ELF-1 (cell line): ENCODE measurements around the gene TOR2A.

Experiments used
- DNase-seq: peaks from one replicate; pipeline ENCODE4 v3.0.0-alpha.2; 2016; ENCODE audit warnings: low read depth, low spot score

The TOR2A gene

DNA sequence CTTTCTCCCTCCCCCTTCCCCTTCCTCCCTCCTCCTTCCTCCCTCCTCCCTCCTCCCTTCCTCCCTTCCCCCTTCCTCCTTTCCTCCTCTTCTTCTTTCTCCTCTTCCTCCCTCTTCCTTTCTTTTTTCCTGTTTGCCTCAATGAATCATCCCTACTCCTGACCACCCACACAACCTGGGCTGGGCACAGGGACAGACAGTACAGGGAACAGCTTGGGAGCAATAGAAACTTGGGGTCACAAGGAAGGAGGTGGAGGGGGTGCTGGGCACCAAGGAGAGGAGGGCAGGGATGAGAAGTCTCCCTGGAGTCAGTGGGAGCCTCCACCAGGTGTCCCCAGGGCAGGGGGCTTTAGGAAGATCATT lies 14.2 kb downstream of the TOR2A start:
- no peak for DNase-seq

GRCh38 chr9:127720031-127720864 lies 14.8 kb downstream of the TOR2A start:
- no peak for DNase-seq

DNA sequence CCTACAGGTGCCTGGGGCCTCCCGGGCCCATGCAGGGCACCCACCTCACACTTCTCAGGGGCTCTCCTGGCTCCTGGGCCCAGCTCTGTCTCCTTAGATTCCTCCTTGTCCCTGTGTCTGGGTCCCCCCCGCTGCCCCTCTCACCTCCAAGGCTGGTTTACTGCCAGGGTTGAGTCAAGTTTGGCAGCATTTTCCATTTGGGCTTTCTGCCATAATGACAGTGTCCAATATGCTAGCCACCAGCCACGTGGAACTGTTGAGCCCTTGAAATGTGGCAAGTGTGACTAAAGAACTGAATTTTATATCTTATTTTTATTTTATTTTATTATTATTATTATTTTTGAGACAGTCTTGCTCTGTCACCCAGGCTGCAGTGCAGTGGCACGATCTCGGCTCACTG lies 17.3 kb downstream of the TOR2A start:
- DNase-seq = no peak

DNA sequence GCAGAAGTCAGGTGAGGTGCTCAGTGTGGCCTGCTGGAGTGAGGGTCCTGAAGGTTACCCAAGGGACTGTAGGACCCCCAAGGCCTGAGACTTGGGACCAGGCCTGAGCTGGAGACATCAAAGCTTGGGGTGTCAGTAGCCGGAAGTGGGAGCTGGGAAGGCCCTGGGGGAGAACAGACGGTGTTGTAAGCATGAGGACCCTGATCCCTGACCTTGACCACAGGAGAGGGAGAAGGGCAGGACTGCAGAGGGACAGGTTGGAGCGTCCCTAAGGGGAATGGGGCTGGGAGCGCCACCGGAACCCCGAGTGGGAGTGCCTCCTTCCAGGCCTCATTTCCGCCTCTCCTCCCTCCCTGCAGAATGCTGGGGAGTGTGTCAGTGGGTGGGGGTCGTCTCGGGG lies 18.7 kb downstream of the TOR2A start:
- DNase-seq = no peak

DNA sequence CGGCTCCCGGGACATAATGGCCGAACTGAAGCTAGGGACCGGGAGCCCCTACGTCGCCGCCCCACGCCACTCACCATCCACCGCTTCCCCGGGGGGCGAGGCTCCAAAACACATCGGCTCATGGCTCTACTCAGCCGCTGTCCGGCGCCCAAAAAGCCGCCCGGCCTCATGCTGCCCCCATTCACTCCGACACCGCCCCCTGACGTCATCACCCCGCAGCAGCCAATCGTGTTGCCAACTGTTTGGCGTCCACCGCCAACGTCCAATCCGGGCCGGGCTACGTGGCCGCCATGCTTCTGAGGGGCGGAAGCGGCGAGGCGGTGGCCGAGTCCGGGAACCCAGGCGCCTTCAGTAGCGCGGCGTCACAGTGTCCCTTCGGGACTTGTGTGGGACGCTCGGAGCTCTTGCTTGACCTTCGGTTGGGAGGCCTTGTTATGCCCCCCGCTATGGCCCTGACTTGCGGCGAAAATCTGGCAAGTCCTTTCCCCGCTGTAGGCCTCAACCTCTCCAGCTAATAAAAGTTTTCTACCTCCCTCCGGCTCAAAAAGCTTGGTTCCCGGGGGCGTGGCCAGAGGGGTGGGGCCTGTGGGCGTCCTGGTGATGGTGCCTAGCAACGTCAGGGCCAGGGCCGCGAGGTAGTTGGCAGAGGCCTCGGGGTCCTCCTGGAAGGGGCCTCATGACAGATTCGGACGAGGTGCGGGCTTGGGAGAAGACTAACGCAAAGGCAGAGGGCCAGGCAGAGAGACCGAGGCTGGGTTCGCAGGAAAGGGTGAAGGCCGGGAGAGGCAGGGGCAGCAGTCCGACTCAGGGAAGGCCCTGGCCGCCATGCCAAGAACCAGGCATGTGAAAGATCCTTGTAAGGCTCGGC lies 19.4 kb downstream of the TOR2A start, which contains the start of the genes PTRH1 and TTC16:
TSS of gene PTRH1 (minus strand) at position 194 of the 868 bp plus-strand sequence. CDS start at position 170, 24 bp downstream.
TSS of gene TTC16 (plus strand) at position 610 of the 868 bp plus-strand sequence. CDS start at position 677, 67 bp downstream.
- peak; percentile 98 for DNase-seq

- no peak for DNase-seq
Measured at GRCh38 chr9:127714951-127715469, 20.1 kb downstream of the TOR2A start.

GRCh38 chr9:127714020-127714750 lies 20.9 kb downstream of the TOR2A start:
- no peak for DNase-seq

DNA sequence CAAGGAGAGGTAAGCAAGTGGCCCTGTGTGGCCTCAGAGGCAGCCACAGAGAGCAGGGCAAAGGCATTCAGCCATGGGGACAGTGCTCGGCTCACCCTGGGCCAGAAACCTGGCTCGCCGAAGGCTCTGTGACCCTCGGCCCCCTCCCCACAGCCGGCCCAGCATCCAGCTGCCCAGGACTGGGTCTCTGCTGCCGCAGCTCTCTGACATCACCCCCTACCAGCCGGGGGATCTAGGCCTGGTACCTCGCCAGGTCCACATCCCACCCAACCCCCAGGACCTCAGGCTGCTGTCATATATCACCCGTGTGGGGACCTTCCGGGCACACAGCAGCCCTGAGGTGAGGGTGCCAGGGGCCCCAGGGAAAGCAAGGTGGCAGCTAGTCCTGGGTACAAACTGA lies 22.2 kb downstream of the TOR2A start:
- no peak for DNase-seq

- no peak for DNase-seq
Measured at GRCh38 chr9:127712371-127712770, 22.7 kb downstream of the TOR2A start.

DNA sequence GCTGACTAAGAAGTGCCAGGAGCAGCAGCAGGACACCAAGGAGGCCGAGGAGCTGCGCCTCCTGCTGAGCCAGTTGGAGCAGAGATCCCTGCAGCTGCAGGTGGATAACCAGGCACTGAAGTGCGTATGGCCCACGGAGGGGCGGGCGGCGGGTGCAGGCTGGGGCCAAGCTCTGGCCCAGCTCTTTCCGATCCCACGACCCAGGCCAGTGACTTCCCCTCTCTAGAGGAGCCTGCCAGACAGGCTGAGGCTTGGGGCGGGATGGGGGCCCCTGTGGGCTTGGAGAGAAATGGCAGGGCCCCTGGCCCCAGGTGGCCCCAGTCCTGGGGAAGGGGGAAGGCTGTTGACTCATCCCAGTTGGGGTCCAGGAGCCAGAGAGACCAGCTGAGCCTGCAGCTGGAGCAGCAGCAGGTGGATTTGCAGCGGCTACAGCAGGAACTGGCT lies 23.2 kb downstream of the TOR2A start:
- DNase-seq = no peak

DNA sequence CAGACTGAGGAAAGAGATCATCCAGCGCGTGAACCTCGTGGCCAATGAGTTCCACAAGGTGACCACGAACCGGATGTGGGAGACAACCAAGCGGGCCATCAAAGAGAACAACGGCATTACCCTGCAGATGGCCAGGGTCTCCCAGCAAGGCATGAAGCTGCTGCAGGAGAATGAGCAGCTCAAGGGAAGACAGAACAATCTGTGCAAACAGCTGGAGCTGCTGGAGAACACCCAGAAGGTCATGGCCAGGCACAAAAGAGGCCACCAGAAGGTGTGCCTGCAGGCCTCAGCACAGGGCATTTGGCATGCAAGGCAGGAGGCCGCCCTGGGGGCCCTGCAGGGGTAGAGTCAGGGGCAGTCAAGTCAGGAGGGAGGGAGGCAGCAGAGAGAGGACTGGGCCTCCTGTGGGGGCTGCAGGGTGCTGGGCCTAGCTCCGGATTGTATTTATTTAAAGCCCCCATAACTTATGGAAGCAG lies 23.8 kb downstream of the TOR2A start:
- DNase-seq = no peak

DNA sequence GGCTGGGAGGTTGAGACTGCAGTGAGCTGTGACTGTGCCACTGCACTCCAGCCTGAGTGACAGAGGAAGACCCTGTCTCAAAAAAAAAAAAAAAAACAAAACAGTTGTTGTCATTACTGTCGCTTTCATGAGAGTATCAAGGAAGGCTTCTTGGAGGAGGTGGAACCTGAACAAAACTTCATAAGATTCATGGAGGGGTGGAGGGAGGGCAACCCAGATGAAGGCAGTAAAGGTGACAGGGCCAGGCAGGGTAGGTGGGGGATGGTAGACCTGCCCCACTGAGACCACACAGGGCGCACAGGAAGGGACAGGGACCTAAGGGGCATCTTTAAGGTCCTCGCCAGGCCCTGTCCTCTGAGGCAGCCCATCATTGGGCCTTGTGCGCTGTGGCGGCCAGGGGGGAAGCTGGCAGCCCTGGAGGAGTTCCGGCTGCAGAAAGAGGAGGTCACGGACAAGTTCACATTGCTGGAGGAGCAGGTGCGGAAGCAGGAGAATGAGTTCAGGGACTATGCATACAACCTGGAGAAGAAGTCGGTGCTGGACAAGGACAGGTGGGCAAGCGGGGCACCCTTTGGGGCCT lies 24.8 kb downstream of the TOR2A start:
- DNase-seq = no peak

- no peak for DNase-seq
Measured at GRCh38 chr9:127708952-127709587, 26.0 kb downstream of the TOR2A start.

DNA sequence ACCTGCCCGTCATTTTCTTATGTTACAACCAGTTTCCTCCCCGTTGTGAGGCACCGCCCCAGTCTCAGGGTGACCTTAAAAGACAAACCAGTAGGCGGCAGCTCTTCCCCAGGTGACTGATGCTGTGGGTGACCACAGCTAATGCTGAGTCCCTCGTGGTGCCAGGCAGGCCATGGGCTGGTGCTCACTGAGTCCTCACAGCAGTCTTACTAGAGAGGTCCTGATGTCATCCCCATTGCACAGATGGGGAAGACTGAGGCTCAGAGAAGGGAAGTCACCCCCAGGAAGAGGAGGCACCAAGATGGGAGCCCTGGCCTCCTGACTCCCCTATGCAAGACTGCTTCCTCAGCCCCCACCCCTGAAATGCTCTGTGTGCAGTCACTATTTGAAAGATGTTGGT lies 27.3 kb downstream of the TOR2A start:
- no peak for DNase-seq

DNA sequence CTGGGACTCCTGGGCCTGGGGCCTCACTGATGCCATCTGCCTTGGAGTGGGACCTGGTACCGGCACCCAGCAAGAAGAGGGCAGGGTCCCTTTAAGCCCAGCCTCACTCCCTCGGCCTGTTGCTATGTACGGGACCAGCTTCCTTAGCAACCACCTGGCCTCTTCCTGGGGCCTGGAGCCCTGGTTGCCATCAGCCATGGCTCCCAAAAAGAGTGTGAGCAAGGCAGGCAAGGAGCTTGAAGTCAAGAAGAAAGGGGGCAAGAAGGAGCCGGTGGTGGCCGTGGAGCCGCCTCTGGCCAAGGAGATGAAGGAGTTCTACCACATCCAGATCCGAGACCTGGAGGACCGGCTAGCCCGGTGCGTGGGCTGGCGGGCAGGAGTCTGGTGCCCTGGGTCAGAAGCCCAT lies 28.3 kb downstream of the TOR2A start, which contains the start of gene CFAP157:
TSS of gene CFAP157 (plus strand) at position 153 of the 406 bp plus-strand sequence. CDS start at position 197, 44 bp downstream.
- no peak for DNase-seq

GRCh38 chr9:127705577-127706379 lies 29.3 kb downstream of the TOR2A start:
- DNase-seq = no peak

- DNase-seq = no peak
Measured at GRCh38 chr9:127703289-127703946, 31.7 kb downstream of the TOR2A start.

- no peak for DNase-seq
Measured at GRCh38 chr9:127700594-127701255, 34.4 kb downstream of the TOR2A start.
